ENCODE measurements around the gene APBA2. TPM values are rescaled to one million over a fixed set of nuclear protein-coding genes. Genes with fewer than 3 reads are reported as not detected.

The APBA2 gene
- total RNA-seq, 1 donor = 7.5 TPM

DNA sequence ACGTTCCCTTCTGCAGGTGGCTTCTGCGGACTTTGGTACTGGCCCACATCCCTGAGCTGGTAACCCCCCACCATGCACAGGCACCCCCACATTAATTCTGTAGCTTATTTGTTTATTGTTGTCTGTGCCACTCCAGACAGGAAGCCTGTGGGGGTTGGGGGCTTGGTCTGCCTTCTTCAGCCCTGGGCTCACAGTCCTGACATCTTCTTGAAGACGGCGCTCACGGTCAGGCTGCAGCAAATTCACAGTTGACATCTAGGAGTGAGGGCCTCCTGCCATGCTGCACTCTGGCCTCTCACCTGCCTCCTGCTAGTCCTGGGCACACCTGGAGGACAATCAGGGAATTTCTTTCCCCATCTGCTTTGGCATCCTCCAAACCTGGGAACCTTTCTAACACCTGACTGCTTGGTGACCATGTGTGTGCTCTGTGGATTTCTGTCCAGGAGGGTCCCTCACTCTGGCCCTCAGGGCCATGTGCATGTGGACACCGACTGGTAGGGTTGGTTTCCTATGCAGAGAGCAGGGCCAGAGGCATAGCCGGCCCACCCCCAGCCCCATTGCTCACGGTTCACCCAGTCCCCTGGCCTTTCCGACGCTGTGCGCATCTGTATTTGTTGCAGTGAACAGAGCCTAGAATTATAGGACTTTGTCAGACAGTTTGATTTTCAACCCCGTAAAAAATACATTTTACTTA is 68.8 kb downstream of the APBA2 start:
- DNase-seq (ENCODE audit: low read depth in 2 of 3, low spot score in 2 of 3) = no peak

DNA sequence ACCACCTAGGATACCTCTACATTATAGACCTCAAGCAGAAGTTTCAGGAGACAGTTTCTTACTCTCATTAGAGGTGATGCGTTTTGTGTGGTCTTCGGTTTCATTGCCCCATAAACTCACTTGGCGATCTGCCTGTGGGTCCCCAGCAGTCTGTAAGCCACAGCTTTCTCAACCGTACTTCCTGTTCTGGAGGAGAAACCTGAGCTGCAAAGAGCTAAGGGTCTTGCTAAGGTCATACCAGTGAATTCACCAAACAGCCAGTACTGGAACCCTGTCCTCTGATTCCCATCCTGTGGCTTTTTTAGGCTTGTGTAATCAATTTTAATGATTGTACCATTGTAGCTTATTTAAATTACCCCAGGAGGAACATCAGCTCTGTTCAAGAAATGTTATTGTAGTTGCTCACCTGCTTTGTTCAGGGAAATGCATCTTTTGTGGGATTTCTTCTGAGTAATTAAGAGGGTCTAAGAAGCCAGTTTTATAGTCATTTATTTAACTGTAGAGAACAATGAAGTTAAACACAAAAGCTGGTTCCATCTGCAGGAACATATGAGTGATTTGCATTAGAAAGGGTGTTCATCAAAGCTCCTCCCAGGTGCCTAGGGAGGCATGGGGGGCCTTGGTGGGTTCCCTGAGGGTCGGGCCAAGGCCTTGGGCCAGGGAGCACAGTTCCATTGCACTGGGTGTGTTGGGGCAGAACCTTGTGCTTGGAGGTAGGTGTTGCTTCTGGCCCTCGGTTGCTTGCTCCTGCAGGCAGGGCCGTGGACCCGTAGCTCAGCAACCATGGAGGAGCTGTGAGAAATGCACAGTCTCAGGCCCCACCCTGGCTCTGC is 69.6 kb downstream of the APBA2 start:
- DNase-seq (ENCODE audit: low read depth in 2 of 3, low spot score in 2 of 3) = peak in 2 of 3 donors; percentile 45 to 84

DNA sequence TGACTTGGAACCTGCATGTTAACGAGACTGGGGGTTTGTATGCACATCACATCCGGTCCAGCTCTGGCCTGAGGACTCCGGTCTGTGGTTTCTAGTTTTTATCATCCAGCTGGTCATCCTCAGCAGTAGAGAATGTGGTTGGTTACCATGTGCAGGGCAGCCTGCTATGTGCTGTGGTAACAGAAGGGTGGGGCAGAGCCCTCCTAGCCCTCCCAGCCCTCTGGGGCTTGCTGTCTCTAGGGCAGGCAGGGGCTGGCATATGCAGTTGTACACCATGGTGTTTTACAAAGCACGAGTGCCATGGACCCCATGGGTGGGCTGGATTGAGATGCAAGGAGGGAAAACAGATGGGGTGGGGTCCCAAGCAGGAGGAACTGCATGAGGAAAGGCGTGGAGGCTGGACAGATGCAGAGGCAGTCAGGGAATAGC is 70.2 kb downstream of the APBA2 start:
- DNase-seq (ENCODE audit: low read depth in 2 of 3, low spot score in 2 of 3) = no peak

DNA sequence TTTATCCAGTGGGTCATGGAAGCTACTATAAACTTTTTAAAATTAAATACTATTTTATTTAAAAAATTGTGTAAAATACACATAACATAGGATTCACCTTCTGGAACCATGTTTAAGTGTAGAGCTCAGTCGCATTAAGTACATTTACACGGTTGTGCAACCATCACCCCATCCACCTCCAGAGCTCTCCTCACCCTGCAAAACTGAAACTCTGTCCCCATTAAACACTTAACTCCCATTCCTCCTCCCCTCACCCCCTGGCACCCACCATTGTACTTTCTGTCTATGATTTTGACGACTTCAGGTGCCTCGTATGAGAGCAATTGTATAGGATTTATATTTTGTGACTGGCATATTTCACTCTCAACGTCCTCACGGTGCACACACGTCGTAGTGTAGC is 70.7 kb downstream of the APBA2 start:
- no peak for DNase-seq (ENCODE audit: low read depth in 2 of 3, low spot score in 2 of 3)

DNA sequence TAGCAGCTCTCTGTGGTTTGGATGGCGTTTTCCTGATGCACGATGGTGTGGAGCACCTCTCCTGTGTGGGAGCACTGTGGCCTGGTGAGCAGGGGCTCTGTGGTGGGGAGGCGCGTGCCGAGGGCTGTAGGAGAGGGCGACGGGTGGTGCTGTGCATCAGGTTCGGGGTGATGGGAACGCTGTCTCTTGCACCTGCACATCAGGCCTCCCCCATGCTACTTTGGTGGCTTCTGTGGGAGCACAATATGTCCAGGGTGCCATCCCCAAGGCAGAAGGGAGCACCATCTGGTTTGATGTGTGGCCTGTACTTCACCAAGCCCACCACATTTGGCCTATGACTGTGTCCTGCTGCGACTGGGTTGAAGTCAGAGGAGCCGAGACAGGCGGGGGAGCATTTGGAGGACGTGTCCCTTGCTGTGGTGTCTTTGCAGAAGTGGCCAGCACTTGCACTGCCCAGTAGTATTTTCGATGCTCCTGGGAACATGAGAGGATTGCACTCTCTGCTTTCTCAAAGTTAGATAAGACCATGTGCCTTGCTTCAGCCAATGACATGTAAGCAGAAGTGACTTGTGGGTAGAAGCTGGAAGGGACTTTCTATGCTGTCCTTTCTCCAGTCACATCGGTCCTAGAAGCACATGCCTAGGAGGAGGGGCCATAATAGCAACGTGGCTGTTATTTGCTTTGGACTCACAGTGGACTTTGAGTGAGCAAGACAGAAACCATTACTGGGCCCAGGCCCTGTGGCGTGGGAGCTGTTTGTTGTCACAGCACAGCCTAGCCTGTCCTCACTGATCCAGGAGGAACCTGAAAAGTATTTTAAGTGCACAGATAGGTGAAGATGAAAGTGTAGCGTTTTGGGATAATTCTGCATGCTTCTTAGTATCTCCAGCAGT is 72.1 kb downstream of the APBA2 start:
- no peak for DNase-seq (ENCODE audit: low read depth in 2 of 3, low spot score in 2 of 3)

DNA sequence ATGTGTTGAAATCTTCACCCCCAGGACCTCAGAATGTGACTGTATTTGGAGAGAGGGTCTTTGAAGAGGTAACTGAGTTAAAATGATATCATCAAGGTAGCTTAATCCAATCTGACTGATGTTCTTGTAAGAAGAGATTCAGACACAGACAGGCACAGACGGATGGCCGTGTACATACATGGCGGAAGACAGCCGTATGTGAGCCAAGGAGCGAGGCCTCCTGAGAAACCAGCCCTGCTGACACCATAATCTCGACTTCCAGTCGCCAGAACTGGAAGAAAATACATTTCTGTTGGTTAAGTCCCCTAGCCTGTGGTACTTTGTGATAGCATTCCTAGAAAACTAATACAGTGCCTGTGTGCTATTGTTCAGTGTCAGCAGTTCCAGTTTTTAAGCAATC is 73.6 kb downstream of the APBA2 start:
- DNase-seq (ENCODE audit: low read depth in 2 of 3, low spot score in 2 of 3) = no peak

DNA sequence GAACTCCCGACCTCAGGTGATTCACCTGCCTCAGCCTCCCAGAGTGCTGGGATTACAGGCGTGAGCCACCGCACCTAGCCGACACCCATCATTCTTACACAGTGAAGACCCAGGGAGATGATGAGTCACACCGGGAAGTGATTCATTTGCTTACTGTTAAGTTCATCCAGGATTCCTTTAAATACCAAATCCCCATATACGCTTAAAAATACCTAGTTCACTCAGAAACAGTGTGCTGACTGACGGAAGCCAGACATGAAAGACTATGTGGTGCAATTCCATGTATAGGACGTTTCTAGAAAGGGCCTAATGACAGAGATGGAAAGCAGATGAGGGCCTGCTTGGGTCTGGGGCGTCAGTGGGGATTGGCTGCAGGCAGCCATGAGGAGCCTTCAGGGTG is 75.2 kb downstream of the APBA2 start:
- DNase-seq (ENCODE audit: low read depth in 2 of 3, low spot score in 2 of 3) = no peak

DNA sequence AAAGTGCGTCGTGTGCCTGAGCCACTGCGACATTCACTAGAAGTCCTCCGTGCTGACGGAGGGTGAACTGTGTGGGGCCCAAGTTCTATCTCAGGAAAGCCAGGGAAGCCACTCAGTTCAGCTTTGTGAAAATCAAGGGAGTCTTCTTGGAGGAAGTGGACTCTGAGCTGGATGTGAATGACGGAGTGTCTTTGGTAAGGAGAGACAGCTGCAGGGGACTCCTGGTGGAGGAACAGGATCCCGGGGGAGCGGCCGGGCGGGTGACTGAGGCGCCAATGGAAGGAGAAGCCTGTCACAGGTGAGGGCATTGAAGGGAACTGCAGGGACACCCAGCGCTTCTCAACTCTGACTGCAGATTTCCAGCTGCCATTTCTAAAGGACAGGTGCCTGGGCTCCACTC is 75.6 kb downstream of the APBA2 start:
- DNase-seq (ENCODE audit: low read depth in 2 of 3, low spot score in 2 of 3) = no peak

DNA sequence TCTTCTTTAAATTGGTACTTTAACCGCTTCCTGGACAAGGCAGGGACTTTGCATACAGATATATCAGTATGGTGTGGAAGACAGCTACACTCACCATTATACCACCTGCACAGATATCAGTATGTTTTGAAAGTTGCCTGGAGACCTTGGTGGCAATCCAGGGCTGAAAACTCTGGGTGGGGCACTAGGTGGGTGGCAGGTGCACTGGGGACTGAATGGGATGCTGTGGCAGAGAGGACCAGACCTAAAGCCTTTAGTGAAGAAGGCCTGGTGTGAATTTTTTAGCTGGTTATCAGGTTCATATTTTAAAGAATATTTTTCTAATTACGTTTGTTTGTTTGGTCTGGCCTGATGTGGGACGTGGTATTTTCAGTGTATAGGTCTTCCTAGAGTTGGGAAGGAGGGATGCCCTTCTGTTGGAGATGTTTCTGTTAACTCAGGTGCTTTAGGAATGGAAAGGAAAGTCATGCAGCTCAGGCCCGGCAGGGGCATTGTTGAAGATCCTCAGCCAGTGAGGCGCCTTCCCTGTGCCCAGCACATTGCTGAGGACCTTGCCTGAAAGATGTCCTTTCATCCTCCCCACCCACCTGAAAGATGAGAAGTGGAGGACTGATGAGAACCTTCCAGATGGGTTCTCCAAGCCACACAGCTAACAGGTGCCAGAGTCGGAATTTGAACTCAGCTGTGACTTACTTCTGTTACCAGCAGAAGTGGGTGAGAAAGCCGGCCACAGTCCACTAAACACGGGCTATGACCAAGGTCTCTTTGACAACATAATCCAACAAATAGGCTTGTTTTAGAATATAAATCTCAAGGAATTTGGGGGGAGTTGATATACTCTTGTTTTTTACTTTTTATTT is 77.3 kb downstream of the APBA2 start:
- DNase-seq (ENCODE audit: low read depth in 2 of 3, low spot score in 2 of 3) = no peak

DNA sequence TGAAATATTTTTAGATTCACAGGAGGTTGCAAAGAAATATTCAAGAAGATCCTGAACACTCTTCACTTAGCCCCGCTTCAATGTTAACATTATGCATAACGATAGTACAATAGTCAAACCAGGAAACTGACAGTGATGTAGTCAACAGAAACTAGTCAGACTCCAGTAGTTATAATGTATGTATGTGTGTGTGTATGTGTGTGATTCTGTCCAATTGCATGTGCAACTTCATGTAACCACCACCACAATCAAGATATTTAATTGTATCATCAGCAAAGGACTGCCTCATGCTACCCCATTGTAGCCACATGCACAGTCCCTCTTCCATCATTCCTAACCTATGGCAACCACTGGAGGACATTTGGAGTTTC is 77.9 kb downstream of the APBA2 start:
- DNase-seq (ENCODE audit: low read depth in 2 of 3, low spot score in 2 of 3) = no peak

DNA sequence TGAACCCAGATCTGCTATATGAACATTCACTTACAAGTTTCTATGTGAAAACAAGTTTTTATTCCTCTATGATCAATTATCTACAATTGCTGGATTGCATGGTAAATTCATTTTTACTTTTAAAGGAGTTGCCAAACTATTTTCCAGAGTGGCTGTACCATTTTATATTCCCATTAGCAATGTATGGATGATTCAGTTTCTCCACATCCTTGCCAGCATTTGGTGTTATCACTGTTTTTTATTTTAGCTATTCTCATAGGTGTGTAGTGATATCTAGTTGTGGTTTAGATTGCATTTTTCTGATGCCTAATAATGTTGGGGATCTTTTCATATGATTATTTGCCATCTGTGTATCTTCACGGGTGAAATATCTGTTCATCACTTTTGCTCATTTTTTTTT is 78.3 kb downstream of the APBA2 start:
- DNase-seq (ENCODE audit: low read depth in 2 of 3, low spot score in 2 of 3) = no peak

DNA sequence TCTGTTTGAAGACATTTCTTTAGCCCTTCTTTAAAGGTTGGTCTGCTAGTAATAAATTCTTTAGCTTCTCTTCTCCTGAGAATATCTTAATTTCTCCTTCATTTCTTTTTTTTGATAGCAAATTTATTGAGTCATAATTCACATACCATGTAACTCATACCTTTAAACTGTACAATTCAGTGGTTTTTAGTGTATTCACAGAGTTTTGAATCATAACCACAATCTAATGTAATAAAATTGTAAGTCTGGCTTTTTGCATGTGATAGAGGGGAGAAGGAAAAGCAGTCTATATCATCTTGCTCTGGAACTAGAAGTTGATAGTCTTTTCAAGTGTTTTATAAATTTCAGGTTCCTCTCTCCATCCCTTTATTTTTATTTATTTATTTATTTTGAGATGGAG is 81.3 kb downstream of the APBA2 start:
- DNase-seq (ENCODE audit: low read depth in 2 of 3, low spot score in 2 of 3) = no peak

DNA sequence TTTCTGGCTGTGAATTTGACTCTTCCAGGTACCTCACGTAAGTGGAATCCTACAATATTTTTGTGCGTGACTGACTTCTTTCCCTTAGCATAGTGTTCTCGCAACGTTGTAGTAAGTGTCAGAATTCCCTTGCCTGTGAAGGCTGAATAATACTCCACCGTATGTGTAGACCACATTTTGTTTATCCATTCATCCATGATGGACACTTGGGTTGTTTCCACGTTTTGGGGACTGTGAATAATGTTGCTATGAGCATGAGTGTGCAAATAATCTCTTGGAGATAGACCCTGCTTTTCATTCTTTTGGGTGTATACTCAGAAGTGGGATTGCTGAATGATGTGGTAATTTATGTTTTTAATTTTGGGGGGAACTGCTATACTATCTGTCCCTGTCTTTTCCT is 82.2 kb downstream of the APBA2 start:
- no peak for DNase-seq (ENCODE audit: low read depth in 2 of 3, low spot score in 2 of 3)

DNA sequence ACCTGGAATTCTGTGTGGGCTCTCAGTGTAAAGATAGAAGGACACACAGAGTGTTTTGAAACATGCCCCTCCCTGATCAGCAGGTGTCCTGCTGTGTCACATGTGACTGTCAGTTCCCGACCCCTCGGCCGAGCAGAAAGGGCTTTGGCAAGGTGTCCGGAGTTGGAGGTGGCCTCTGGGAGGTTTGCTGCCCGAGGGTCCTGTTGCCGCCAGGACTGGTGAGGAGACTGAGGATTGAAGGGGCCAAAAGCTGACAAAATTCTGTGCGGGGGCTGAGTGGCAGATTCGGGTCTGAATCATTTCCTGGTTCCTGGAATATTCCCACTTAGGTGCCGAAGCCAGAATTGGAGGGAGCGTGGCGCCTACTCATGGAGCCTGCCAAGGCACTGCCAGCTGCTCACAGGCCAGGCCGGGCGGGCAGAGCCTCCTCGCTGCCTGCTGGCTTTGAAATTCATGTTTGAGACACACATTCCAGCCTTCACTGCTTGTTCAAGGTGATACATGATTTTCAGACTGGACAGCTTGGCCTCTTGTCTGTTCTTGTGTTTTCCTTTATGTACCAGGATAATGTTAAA is 83.8 kb downstream of the APBA2 start:
- DNase-seq (ENCODE audit: low read depth in 2 of 3, low spot score in 2 of 3) = no peak

DNA sequence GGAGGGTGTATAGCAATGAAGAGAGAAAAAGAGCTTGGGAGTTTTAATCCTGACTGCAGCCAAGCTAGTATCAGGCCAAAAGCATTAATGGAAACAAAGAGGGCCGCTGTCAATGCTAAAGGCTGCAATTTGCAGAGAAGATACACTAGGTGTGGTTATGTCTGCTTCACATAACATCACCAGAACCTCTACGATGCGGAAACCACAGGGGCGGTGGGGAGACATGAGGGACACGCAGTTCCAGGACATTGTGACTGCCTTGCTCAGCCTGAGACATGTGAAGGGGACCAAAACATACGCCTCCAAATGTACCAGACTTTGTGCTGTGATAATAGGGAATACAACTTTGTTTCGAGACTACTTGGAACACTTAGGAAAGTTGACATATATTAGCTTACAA is 88.4 kb downstream of the APBA2 start:
- no peak for DNase-seq (ENCODE audit: low read depth in 2 of 3, low spot score in 2 of 3)

DNA sequence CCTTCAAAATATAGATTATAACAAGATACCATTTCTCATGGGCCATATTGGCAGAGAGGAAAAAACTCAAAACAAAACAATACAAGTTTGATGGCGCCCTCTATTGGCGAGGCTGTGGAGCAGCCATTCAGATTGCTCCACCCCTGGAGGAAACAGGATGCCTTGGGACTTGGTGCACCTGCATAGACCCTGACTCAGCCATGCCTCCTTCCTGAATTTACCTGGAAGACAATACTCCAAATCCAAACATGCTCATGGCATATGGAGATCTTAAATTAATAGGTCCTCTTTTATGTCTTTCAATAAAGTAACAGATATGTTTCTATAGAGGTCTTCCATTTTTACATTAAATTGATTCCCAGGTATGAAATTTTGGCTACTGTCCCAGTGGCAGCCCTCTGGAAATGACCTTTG is 90.0 kb downstream of the APBA2 start:
- peak; percentile 52 to 74 (median 54) for DNase-seq (ENCODE audit: low read depth in 2 of 3, low spot score in 2 of 3)

DNA sequence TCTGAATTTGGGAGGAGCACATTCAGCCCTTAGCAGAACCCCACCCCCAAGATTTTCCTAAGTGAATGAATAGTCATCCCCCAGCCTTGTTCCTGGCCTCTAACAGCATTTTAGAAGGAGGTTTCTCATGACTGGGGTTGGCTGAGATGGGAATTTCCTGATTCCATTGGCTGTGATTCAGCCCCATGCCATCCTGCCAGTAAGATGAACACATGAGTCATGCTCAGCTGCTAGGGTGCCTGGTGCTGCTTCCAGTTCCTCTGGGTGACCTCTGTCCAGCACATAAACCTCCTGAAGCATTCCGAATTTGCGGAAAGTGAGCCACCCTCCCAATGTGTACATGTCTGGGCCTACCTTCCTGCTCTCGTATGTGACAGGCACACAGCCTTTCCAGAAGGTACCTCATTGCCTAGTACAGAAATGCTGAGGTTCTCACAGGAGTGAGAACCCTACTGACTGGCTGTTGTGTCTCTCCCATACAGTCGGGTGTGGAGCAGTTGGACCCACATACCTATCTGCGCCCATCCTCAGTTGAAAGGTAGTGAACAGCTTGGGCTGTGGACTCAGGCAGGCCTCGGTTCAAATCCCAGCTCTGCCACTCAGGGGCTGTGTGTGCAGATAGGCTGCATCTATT is 91.7 kb downstream of the APBA2 start:
- DNase-seq (ENCODE audit: low read depth in 2 of 3, low spot score in 2 of 3) = no peak

DNA sequence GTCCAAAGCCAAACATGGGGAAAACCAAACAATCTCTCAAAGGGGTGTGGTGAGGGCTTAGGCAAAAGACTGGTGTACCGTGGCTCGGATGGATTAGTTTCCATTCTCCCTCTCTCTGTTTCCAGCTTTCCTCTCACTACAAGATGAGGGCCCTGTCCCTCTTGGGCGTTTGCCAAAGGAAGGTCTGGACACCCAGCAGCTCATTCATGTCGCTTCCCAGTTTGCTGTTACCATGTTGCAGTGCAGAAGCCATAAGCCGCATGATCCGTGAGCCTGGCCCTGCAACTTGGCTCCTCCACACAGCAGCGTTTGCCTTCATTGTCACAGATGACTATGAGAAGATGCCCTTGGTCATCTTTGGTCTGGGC is 92.2 kb downstream of the APBA2 start:
- DNase-seq (ENCODE audit: low read depth in 2 of 3, low spot score in 2 of 3) = no peak

DNA sequence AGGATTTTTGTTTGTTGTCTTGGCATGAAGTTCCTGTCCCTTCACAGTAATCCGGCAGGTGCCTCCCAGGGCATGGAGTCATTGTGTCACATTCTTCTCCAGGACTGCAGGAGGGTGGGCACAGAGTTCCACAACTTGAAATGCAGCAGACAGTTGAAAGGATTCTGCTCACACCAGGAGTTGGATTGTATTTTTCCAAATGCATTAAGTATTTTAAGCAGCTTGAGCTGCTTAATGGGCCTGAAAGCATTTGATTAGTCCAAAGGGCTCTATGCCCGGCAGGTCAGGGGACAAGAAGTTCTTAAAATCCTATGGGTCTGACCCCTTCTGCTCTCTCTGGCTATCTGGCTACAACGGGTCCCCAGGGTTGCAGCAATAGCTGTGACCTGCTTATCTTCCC is 92.9 kb downstream of the APBA2 start:
- DNase-seq (ENCODE audit: low read depth in 2 of 3, low spot score in 2 of 3) = no peak

Data from hematopoietic multipotent progenitor cell (in vitro differentiated cells).